Fibroblast of skin of right biceps (primary cell): ENCODE results near the gene C1orf122.
"Not testable (repeated sequence)": the region's sequence is repeated elsewhere in the genome, so short reads cannot be mapped to it uniquely, and the experiment has no call there.

Experiments used
- DNase-seq: peaks from one replicate; pipeline ENCODE4 v3.0.0-alpha.2; 2013

C1orf122 gene

GRCh38 chr1:37807555-37808368 is at the start of gene C1orf122, which contains the start of gene YRDC:
TSS of gene C1orf122 (plus strand) at chr1:37807790. CDS start at chr1:37808405, 615 bp downstream.
TSS of gene YRDC (minus strand) at chr1:37808208. CDS start at chr1:37808180, 28 bp downstream.
- DNase-seq, result peak; percentile 94

DNA sequence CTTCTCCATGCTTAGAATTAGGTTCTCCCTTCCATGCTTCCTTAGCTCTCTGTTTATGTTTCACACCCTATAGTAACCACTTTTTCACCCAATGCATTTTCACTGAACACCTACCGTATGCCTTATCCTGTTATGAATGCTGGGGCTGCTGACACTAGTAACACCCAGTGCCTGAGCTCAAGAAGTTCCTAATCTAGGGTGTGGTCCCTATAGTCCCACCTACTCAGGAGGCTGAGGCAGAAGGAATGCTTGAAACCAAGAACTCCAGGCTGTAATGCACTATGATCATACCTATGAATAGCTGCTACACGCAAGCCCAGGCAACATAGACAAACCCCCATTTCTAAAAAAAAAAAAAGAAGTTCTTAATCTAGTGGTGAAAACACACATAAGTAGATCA is 48.1 kb upstream of the C1orf122 start:
- no peak for DNase-seq

- DNase-seq, result no peak
Observed at GRCh38 chr1:37761416-37762095, 46.0 kb upstream of the C1orf122 start.

DNA sequence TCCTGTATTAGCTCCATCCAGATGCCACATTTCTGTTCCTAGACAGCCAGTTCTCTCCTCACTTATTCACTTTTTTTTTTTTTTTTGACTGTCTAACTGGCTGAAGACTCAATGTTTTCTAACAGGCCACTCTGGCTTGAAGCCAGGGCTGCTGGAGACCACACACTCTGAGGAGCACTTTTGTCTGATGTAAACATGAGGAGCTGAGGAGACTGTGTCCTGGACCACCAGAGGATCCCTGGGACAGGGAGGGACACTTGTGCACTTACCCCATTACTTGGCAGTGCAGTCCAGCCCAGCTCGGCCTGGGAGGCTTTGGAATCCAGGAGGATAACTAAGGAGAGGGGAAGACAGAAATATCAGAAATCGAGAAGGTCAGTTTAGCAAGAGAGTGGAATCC is 45.1 kb upstream of the C1orf122 start:
- no peak for DNase-seq

DNA sequence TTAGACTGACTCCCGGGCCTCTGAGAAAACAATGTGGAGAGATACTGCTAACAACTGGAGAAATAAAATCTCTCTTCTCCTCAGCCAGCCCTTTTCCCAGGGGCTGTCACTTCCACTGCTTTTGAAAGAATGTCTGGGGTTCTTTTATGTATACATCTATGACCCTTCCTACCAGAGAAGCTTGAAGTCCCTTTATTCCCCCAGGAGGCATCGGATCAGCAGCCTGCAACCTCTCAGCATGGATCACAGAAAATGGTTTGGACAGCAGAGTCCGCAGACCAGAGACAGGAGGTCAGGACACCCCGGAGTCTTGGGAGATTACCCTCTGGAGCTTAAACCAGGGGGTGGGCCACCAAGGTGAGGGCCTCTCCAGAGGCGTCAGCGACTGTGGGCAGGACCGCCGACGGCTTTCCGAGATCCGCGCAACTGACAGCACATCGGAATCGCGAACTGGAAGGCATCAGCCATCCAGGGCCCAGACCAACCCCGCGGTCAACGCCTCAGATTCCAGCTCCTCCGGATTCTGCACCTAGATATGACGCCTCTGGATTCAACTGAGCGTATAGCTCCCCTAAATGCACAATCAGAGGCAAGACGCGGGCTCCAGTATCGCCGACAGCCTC is 43.7 kb upstream of the C1orf122 start:
- no peak for DNase-seq

DNA sequence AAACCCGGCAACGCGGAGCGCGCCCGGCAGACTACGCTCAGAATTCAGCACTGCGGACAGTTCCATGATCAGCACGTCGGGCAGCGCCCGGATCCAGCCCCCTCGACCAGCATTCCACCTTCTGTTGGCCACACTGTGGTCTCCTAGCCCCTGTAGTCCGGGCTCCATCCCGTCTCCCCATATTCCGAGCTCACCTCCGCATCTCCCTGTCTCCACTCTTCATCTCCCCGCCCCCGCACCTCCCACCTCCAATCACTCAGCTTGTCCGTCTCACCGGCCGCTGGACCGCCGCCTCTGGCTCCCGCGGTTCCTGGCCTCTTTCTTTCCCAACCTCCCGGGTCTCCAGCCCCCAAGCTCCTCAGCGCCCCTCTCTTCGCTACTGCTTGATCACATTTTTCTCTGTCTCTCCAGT is 43.2 kb upstream of the C1orf122 start:
- peak; percentile 47 for DNase-seq

GRCh38 chr1:37764888-37765441 is 42.6 kb upstream of the C1orf122 start, which contains the start of gene EPHA10:
TSS of gene EPHA10 (minus strand) at chr1:37765120. CDS start at chr1:37765066, 54 bp downstream.
- no peak for DNase-seq

- DNase-seq, result no peak
Observed at GRCh38 chr1:37765916-37766664, 41.5 kb upstream of the C1orf122 start.

DNA sequence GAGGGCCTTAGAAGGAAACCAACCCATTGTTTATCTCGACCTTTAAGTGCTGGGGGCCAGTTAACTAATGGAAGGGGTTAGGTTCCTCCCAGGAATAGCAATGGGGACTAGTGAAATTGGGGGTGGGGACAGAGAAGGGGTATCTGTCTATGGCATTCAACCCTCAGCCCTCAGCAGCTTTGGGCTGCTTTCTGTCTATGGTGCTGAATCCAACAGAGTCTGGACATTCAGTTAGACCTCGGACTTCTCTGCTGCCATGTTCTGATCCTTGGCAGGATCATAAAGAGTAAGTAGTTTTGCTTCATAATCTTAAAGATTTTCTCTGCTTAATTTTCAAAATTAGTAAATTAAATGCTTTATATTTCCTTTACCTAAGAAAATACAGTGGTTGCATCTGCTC is 40.1 kb upstream of the C1orf122 start:
- no peak for DNase-seq

DNA sequence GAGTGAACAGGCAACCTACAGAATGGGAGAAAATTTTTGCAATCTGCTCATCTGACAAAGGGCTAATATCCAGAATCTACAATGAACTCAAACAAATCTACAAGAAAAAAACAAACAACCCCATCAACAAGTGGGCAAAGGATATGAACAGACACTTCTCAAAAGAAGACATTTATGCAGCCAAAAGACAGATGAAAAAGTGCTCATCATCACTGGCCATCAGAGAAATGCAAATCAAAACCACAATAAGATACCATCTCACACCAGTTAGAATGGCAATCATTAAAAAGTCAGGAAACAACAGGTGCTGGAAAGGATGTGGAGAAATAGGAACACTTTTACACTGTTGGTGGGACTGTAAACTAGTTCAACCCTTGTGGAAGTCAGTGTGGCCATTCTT is 36.1 kb upstream of the C1orf122 start:
- DNase-seq, result not testable (repeated sequence)

DNA sequence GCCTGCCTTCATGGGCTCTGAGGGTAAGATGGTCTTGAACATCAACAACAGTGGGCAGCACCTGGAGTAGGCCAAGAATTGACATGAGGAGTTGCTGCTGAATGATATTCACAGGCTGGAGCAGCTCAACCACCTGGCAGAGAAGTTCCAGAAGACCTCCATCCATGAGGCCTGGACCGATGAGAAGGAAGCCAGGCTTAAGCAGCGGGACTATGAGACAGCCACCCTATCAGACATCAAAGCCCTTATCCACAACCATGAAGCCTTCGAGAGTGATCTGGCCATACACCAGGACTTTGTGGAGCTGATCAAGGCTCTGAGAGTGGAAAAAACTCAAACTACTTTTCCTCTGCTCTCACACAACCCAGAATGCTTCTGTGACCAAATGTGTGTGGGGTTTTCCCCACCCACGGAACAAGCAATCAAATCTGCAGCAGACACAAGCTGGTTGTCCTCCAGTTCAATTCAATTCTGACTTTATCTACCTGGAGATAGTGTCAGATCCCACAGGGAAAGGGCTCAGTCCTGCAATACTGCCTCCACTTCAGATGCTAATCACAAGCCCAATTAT is 30.6 kb upstream of the C1orf122 start:
- no peak for DNase-seq

DNA sequence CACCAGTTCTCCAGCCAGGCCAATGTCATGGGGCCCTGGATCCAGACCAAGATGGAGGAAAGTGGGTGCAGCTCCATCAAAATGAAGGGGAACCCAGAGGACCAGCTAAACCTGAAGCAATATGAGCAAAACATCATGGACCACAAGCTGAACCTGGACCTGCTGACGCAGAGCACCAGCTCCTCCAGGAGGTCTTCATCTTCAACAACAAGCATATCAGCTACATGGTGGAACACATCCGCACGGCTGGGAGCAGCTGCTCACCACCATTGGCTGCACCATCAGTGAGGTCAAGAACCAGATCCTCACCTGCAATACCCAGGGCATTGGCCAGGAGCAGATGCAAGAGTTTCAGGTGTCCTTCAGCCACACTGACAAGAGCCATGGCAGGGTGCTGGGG is 28.9 kb upstream of the C1orf122 start:
- no peak for DNase-seq

- DNase-seq, result no peak
Observed at GRCh38 chr1:37782491-37782890, 25.1 kb upstream of the C1orf122 start.

- no peak for DNase-seq
Observed at GRCh38 chr1:37792943-37793686, 14.5 kb upstream of the C1orf122 start.

DNA sequence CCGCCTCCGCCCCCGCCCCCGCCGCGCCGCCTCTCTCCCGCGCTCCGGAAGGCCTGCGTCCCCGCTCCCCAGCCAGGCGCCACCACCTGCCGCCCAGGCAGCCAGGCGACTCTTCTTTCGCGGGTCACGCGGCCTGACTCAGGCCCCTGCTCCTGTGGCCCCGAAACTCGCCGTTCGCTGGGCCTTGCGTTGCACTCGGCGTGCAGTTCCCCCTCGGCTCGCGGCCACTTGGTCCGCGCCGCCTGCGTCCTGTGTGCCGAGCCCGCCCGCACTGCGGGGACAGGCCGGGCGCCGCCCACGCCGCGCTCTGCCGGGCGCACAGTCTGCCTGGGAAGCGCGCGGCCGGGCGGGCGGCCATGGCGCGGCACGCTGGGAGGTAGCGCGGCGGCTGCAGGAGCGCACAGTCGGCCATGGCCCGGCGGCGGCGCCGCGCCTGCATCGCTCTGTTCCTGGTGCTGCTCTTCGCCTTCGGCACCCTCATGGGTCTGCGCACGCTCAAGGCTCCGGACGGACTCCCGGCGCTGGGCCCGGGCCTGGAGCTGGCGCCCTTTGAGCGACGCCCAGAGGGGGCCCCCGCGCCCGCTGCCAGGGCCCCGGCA is 13.7 kb upstream of the C1orf122 start, which contains the start of gene MANEAL:
Gene MANEAL (plus strand): TSS at position 75 of the 599 bp plus-strand sequence. CDS start 336 bp downstream, at position 411.
- peak; percentile 54 for DNase-seq

DNA sequence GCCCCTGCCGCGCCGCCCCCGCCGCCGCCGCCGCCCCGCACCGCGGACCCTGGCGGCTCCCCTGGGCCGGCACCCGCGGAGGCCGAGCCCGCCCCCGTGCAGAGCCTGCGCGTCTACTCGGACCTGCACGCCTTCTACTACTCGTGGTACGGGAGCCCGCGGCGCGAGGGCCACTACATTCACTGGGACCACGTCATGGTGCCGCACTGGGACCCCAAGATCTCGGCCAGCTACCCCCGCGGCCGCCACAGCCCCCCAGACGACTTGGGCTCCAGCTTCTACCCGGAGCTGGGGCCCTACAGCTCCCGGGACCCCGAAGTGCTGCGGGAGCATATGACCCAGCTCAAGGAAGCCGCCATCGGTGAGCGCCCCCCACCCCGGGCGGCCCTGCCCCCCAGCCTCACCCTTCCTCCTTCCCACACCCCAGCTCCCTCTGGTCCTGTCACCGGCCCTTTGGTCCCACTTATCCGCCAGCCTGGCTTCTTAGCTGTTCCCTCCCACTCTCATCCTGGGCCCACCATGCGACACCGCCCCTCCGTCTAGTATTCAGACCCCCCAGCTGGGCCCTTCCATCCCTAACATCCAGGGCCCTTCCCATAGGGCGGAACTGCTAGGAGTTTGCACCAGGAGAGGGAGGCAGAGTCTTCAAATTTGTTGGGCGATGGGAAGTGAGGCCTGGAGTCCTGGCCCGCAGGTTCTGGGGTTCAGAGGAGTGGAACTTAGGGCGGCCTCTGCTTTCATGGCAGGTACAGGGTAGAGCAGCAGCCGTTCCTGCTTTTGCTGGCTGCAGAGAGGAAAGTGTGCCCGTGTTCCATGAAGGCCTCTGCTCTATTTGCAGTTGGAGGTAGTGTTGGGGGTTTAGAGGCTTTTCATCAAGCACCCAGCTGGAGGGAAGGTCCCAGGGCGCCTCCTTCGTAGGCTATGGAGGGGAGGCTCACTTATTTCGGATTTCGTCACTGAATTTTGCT is 12.9 kb upstream of the C1orf122 start:
- no peak for DNase-seq

DNA sequence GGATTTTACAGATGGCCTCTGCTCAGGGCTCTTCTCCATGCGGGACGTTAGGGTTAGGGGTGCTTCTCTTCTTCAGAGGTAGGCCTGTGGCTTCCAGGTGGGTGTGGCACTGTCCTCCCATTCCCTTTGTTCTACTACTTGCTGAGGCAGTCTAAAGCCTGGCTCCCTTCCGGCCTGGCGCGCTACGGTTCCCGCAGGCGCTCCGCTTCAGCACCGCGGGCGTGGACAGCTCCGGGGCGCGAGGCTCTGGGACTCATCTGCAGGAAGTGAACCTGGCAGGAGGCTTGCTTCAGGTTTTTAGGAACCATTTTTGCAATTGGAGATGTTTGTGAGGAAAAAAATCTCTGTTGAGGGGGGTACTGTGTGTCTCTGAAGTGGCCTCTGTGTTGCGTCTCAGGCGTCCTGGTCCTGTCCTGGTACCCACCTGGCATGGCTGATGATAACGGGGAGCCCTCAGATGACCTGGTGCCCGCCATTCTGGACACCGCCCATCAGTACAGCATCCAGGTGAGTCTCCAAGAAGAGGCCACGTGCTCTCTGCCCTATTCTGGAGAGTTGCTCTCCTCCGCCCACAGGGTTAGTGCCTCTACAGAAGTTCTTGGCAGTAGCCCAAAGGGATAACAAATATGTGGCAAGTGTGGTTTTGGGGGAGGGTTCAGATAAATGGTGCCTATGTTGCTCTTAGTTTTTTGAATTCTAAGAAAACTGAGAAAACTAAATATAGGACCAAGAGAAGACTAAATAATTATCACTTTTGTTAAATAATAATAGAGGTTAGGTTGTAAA is 12.1 kb upstream of the C1orf122 start:
- DNase-seq, result peak; percentile 50

- DNase-seq, result no peak
Observed at GRCh38 chr1:37797750-37798345, 9.7 kb upstream of the C1orf122 start.
